ENCODE measurements around the gene VTI1A. TPM values are rescaled to one million over a fixed set of nuclear protein-coding genes. Genes with fewer than 3 reads are reported as not detected.

Gene VTI1A
- total and polyA plus RNA-seq, 2 of the 8 experiments (the other 6 are each of a cell fraction or from before 2014, with no cell fraction given) = 6.0 to 20.0 TPM

DNA sequence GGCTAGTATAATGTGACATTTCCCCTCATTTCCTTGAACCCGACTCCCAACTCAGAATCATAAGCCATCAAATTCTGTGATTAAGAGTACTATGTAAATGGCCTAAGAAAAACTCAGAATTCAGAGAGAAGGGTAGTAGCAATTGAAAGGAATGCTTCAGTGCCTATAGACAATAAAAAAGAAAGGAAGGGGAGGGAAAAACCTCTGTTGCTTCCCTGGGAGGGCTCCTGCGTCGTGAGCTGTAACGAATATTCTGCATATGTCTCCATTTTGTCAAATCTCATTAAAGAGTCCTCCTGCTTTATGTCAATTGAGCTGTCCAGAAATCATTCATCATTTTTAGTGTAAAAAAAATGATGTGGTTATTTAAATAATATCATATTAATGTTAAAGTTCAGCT lies 223.0 kb downstream of the VTI1A start (continued):
- TF ChIP-seq EP300 (IDR thresholded peaks at IDR 0.05; ENCODE audit: borderline replicate concordance in 1 of 2, low read depth in 2 of 2, low read length in 2 of 2) = no peak
- TF ChIP-seq SRF (IDR thresholded peaks at IDR 0.05; ENCODE audit: low read depth, low read length) = no peak
